DOHH2 (cell line): ENCODE data around the gene SNX13.

Experiments
- H3F3A ChIP-seq: fragments of 200-600 bp; sonication (generic), shearing (Covaris generic); 2 replicates; pipeline ENCODE4 v1.6.0; 2016; ENCODE audit warnings: antibody characterized with exemption, mild to moderate bottlenecking; ENCODE audit not compliant: control insufficient read depth, insufficient read depth
- H3K27ac ChIP-seq: fragments of 200-600 bp; sonication (generic); 2 replicates; pipeline ENCODE4 v1.5.1; 2014; ENCODE audit warnings: low read depth, mild to moderate bottlenecking, low read length, moderate library complexity
- H3K27me3 ChIP-seq: fragments of 200-600 bp; sonication (generic); 2 replicates; pipeline ENCODE4 v1.6.1; 2014; ENCODE audit warnings: mild to moderate bottlenecking, low read length, mixed read lengths; ENCODE audit not compliant: control insufficient read depth
- H3K36me3 ChIP-seq: fragments of 200-600 bp; sonication (generic); 2 replicates; pipeline ENCODE4 v1.6.1; 2014; ENCODE audit warnings: mild to moderate bottlenecking, low read length, moderate library complexity, mixed read lengths; ENCODE audit not compliant: control insufficient read depth
- H3K4me1 ChIP-seq: fragments of 200-600 bp; sonication (generic); 2 replicates; pipeline ENCODE4 v1.6.1; 2014; ENCODE audit warnings: mild to moderate bottlenecking, low read length, mixed read lengths; ENCODE audit not compliant: control insufficient read depth
- H3K4me2 ChIP-seq: fragments of 200-600 bp; sonication (generic); 2 replicates; pipeline ENCODE4 v1.6.0; 2014; ENCODE audit warnings: mild to moderate bottlenecking, low read length, moderate library complexity
- H3K4me3 ChIP-seq: fragments of 200-600 bp; sonication (generic); 2 replicates; pipeline ENCODE4 v1.5.1; 2014; ENCODE audit warnings: mild to moderate bottlenecking, low read length, mixed read lengths
- H3K79me2 ChIP-seq: fragments of 200-600 bp; sonication (generic); 2 replicates; pipeline ENCODE4 v1.6.1; 2014; ENCODE audit warnings: mild to moderate bottlenecking, low read length, mixed read lengths; ENCODE audit not compliant: control insufficient read depth
- H3K9me2 ChIP-seq: fragments of 200-600 bp; sonication (generic); replicated peaks from 2 replicates; pipeline ENCODE4 v1.6.1; 2014; ENCODE audit warnings: mild to moderate bottlenecking, low read length, mixed read lengths; ENCODE audit not compliant: control insufficient read depth
- H3K9me3 ChIP-seq: fragments of 200-600 bp; sonication (generic); 2 replicates; pipeline ENCODE4 v1.6.1; 2014; ENCODE audit warnings: antibody characterized with exemption, low read length, mixed read lengths; ENCODE audit not compliant: control insufficient read depth, insufficient read depth
- H4K20me1 ChIP-seq: fragments of 200-600 bp; sonication (generic); 2 replicates; pipeline ENCODE4 v1.6.0; 2014; ENCODE audit warnings: low read depth, mild to moderate bottlenecking, antibody characterized with exemption, low read length, moderate library complexity; ENCODE audit not compliant: control insufficient read depth, insufficient read depth
- CTCF ChIP-seq: fragments of 200-600 bp; sonication (generic); IDR thresholded peaks from one replicate; pipeline ENCODE4 v1.5.1; 2014; ENCODE audit warnings: antibody characterized with exemption, mild to moderate bottlenecking, low read depth, low read length; ENCODE audit not compliant: poor library complexity, severe bottlenecking
- EZH2phosphoT487 ChIP-seq: fragments of 200-600 bp; sonication (generic); IDR thresholded peaks from 2 replicates; pipeline ENCODE4 v1.6.1; 2017; ENCODE audit warnings: borderline replicate concordance, mild to moderate bottlenecking, antibody characterized with exemption, low read length, moderate library complexity, mixed read lengths

The SNX13 gene

GRCh38 chr7:17781491-17782215, 158.6 kb downstream of the SNX13 start:
- Histone ChIP-seq H3K79me2 (no peaks in the 10 kb centered on the region), H3K9me3 (no peaks in the 10 kb centered on the region), H3K36me3 (no peaks in the 10 kb centered on the region), H3K27me3 (peaks cover 6% of the 10 kb centered on the region; the same call in 1 of the 2 replicates), H3K27ac (no peak overlapping the region), H3K4me2 (no peak overlapping the region), H3K4me1 (no peaks in the 10 kb centered on the region), H3K9me2 (no peaks in the 10 kb centered on the region), H3F3A (no peaks in the 10 kb centered on the region; the same call in 1 of the 2 replicates), H4K20me1 (no peaks in the 10 kb centered on the region), H3K4me3 (no peak overlapping the region)
- no peak for TF ChIP-seq CTCF
- no peak for TF ChIP-seq EZH2phosphoT487

- no peaks in the 10 kb centered on the region for H3F3A ChIP-seq
- peaks cover 12% of the 10 kb centered on the region; the same call in 1 of the 2 replicates for H3K27me3 ChIP-seq
- H3K9me3 ChIP-seq: no peaks in the 10 kb centered on the region
- H3K4me2 ChIP-seq: no peak overlapping the region
- no peaks in the 10 kb centered on the region for H4K20me1 ChIP-seq
- no peaks in the 10 kb centered on the region for H3K4me1 ChIP-seq
- H3K9me2 ChIP-seq: no peaks in the 10 kb centered on the region
- no peak overlapping the region for H3K4me3 ChIP-seq
- no peak overlapping the region for H3K27ac ChIP-seq
- no peak for TF ChIP-seq EZH2phosphoT487
- TF ChIP-seq CTCF: no peak
- H3K79me2 ChIP-seq: no peaks in the 10 kb centered on the region
- no peaks in the 10 kb centered on the region for H3K36me3 ChIP-seq
These were observed 160.9 kb downstream of the SNX13 start for GRCh38 chr7:17779381-17779780.

GRCh38 chr7:17774716-17775288, 165.5 kb downstream of the SNX13 start:
- Histone ChIP-seq H3K4me1 (no peaks in the 10 kb centered on the region), H3K27ac (no peak overlapping the region), H3K27me3 (peaks cover 33% of the 10 kb centered on the region), H3K79me2 (no peaks in the 10 kb centered on the region), H3K4me3 (no peak overlapping the region), H3K36me3 (no peaks in the 10 kb centered on the region), H4K20me1 (no peaks in the 10 kb centered on the region), H3K4me2 (no peak overlapping the region), H3F3A (no peaks in the 10 kb centered on the region), H3K9me2 (no peaks in the 10 kb centered on the region), H3K9me3 (no peaks in the 10 kb centered on the region)
- TF ChIP-seq EZH2phosphoT487: no peak
- TF ChIP-seq CTCF: no peak
